A549 (cell line): ENCODE results near the gene SPTBN4. TPM values are rescaled to one million over a fixed set of nuclear protein-coding genes. Genes with fewer than 3 reads are reported as not detected.

Experiments
- ATOH8 ChIP-seq: fragments of 250-450 bp; sonication (Bioruptor Pico); IDR thresholded peaks from 2 replicates; pipeline ENCODE4 v1.5.0; 2020; ENCODE audit warnings: low read depth, mild to moderate bottlenecking, moderate library complexity
- BCL3 ChIP-seq: fragments of >200 bp; sonication (Bioruptor Twin); formaldehyde crosslinking; IDR thresholded peaks from 3 replicates; pipeline ENCODE4 v1.6.1; 2016
- BHLHE40 ChIP-seq: IDR thresholded peaks from 2 replicates; pipeline ENCODE4 v1.6.1; 2012; ENCODE audit warnings: low read depth, low read length, inconsistent platforms
- CBX2 ChIP-seq: fragments of 200-600 bp; sonication (generic); IDR thresholded peaks from 2 replicates; pipeline ENCODE4 v1.6.1; 2016; ENCODE audit warnings: low read depth, mild to moderate bottlenecking, borderline replicate concordance
- CBX8 ChIP-seq: fragments of 200-600 bp; sonication (generic); IDR thresholded peaks from 2 replicates; pipeline ENCODE4 v1.6.1; 2016
- CEBPB ChIP-seq, 2 experiments: fragments of >200 bp in 1 of 2; sonication (Bioruptor Twin) in 1 of 2; formaldehyde crosslinking in 1 of 2; IDR thresholded peaks; 2 replicates each; pipeline ENCODE4 v1.6.1; 2012 to 2016
- CHD2 ChIP-seq: fragments of 150-350 bp; IDR thresholded peaks from 2 replicates; pipeline ENCODE4 v1.6.1; 2014; ENCODE audit warnings: low read length; ENCODE audit not compliant: partially characterized antibody
- CHD4 ChIP-seq: fragments of 200-600 bp; sonication (generic); IDR thresholded peaks from 2 replicates; pipeline ENCODE4 v1.6.1; 2016; ENCODE audit warnings: antibody characterized with exemption, mild to moderate bottlenecking, borderline replicate concordance
- CTCF ChIP-seq: fragments of >200 bp; sonication (Bioruptor Twin); formaldehyde crosslinking; IDR thresholded peaks from 3 replicates; pipeline ENCODE4 v1.5.1; 2016
- ELK1 ChIP-seq: fragments of 150-350 bp; IDR thresholded peaks from 2 replicates; pipeline ENCODE4 v1.6.1; 2014; ENCODE audit warnings: low read depth, mild to moderate bottlenecking, low read length
- EP300 ChIP-seq, 2 experiments: fragments of >200 bp; sonication (Bioruptor Twin); formaldehyde crosslinking; IDR thresholded peaks; 2 replicates in 1 of 2; 3 replicates in 1 of 2; pipeline ENCODE4 v1.6.1; 2016 to 2017
- FOSB ChIP-seq: fragments of 250-450 bp; sonication (Bioruptor Pico); IDR thresholded peaks from 2 replicates; pipeline ENCODE4 v1.5.0; 2020; ENCODE audit warnings: mild to moderate bottlenecking, moderate library complexity
- FOXS1 ChIP-seq: fragments of 250-450 bp; sonication (Bioruptor Pico); IDR thresholded peaks from 2 replicates; pipeline ENCODE4 v1.5.0; 2020; ENCODE audit warnings: mild to moderate bottlenecking, moderate library complexity
- HDAC2 ChIP-seq: fragments of 200-600 bp; sonication (generic); IDR thresholded peaks from 2 replicates; pipeline ENCODE4 v1.6.1; 2016
- HES2 ChIP-seq: fragments of >200 bp; sonication (Bioruptor Twin); formaldehyde crosslinking; IDR thresholded peaks from 2 replicates; pipeline ENCODE4 v1.6.1; 2016
- HEYL ChIP-seq: fragments of 250-450 bp; sonication (Bioruptor Pico); IDR thresholded peaks from 2 replicates; pipeline ENCODE4 v1.8.0; 2021; ENCODE audit warnings: mild to moderate bottlenecking, moderate library complexity
- HMGXB4 ChIP-seq: fragments of 250-450 bp; sonication (Bioruptor Pico); IDR thresholded peaks from 2 replicates; pipeline ENCODE4 v1.5.0; 2021; ENCODE audit warnings: mild to moderate bottlenecking, moderate library complexity, borderline replicate concordance
- HOXA7 ChIP-seq: fragments of 250-450 bp; sonication (Bioruptor Pico); IDR thresholded peaks from 2 replicates; pipeline ENCODE4 v1.5.0; 2020; ENCODE audit warnings: mild to moderate bottlenecking, moderate library complexity
- HOXB5 ChIP-seq: fragments of 250-450 bp; sonication (Bioruptor Pico); IDR thresholded peaks from 2 replicates; pipeline ENCODE4 v1.5.0; 2020; ENCODE audit warnings: mild to moderate bottlenecking, moderate library complexity
- JUN ChIP-seq, 2 experiments: fragments of >200 bp; sonication (Bioruptor Twin); formaldehyde crosslinking; IDR thresholded peaks; 2 replicates in 1 of 2; 3 replicates in 1 of 2; pipeline ENCODE4 v1.6.1; 2016 to 2017
- JUNB ChIP-seq: fragments of >200 bp; sonication (Bioruptor Twin); formaldehyde crosslinking; IDR thresholded peaks from 2 replicates; pipeline ENCODE4 v1.6.1; 2016
- KDM5A ChIP-seq: fragments of 200-600 bp; sonication (generic); IDR thresholded peaks from 2 replicates; pipeline ENCODE4 v1.6.1; 2016; ENCODE audit warnings: antibody characterized with exemption, mild to moderate bottlenecking
- MAX ChIP-seq: IDR thresholded peaks from 2 replicates; pipeline ENCODE4 v1.6.1; 2012
- MYC ChIP-seq: IDR thresholded peaks from 2 replicates; pipeline ENCODE4 v1.6.1; 2012; ENCODE audit warnings: mild to moderate bottlenecking, inconsistent platforms, low read length, improper control_type of control experiment, borderline replicate concordance
- NFE2L2 ChIP-seq: fragments of 150-350 bp; conservative IDR thresholded peaks from 2 replicates; pipeline ENCODE4 v1.6.1; 2014; ENCODE audit warnings: low read length
- NR3C1 ChIP-seq: fragments of >200 bp; sonication (Bioruptor Twin); formaldehyde crosslinking; IDR thresholded peaks from 3 replicates; pipeline ENCODE4 v1.6.1; 2017
- PHF8 ChIP-seq: fragments of 200-600 bp; sonication (generic); IDR thresholded peaks from 2 replicates; pipeline ENCODE4 v1.6.1; 2016; ENCODE audit warnings: low read depth, mild to moderate bottlenecking, antibody characterized with exemption, moderate library complexity, borderline replicate concordance
- RARB ChIP-seq: fragments of 250-450 bp; sonication (Bioruptor Pico); IDR thresholded peaks from 2 replicates; pipeline ENCODE4 v1.8.0; 2021; ENCODE audit warnings: mild to moderate bottlenecking, moderate library complexity
- REST ChIP-seq: fragments of 200-600 bp; sonication (generic); IDR thresholded peaks from 2 replicates; pipeline ENCODE4 v1.6.1; 2016; ENCODE audit warnings: antibody characterized with exemption, mild to moderate bottlenecking, moderate library complexity
- RFX5 ChIP-seq: fragments of 450-650 bp; IDR thresholded peaks from 2 replicates; pipeline ENCODE4 v1.7.1; 2014; ENCODE audit warnings: antibody characterized with exemption, mild to moderate bottlenecking, moderate library complexity
- RNF2 ChIP-seq: fragments of 200-600 bp; sonication (generic); IDR thresholded peaks from 2 replicates; pipeline ENCODE4 v1.6.1; 2016; ENCODE audit warnings: low read depth, mild to moderate bottlenecking, antibody characterized with exemption, moderate library complexity, borderline replicate concordance
- SMC3 ChIP-seq: fragments of >200 bp; sonication (Bioruptor Twin); formaldehyde crosslinking; IDR thresholded peaks from 3 replicates; pipeline ENCODE4 v1.6.1; 2018; ENCODE audit warnings: inconsistent platforms
- ZC3H11A ChIP-seq: fragments of 450-650 bp; IDR thresholded peaks from 2 replicates; pipeline ENCODE4 v1.6.1; 2014; ENCODE audit warnings: antibody characterized with exemption, mild to moderate bottlenecking
- polyA plus RNA-seq, 4 experiments: library from polyadenylated mRNA; depleted of rRNA in 3 of 4; stranded (reverse); fragments of >200 nt; fragmentation: RNase III in 1 of 4; extraction: RNeasy Plus Mini Kit Qiagen cat#74134 plus additional on column Dnase treatment in 1 of 4; gene quantifications; 2 replicates in 3 of 4; 3 replicates in 1 of 4; pipeline ENCODE4 v1.2.3, GENCODE V29; 2011 to 2017

The SPTBN4 gene
- polyA plus RNA-seq, 2 of the 4 experiments (the other 2 are of a cell fraction) = 1.4 to 2.2 TPM

GRCh38 chr19:40465025-40465556, 1.7 kb upstream of the SPTBN4 start (continued):
- TF ChIP-seq KDM5A (no peak), FOSB (CRISPR knock-in tag) (peak; percentile 87), SMC3 (no peak), CHD2 (no peak), BCL3 (no peak), FOXS1 (CRISPR knock-in tag) (0 out of 2 replicates have a peak, but pooled peaks have one; percentile 10), RNF2 (no peak), HOXA7 (CRISPR knock-in tag) (peak; percentile 45; the same call in 1 of the 2 replicates), HMGXB4 (CRISPR knock-in tag) (no peak), CHD4 (peak; percentile 98), CTCF (no peak), HDAC2 (peak; percentile 94; the same call in 1 of the 2 replicates), BHLHE40 (no peak), EP300 (IDR thresholded peaks at IDR 0.05) (no peak), HES2 (0 out of 2 replicates have a peak, but pooled peaks have one; percentile 12), CEBPB (IDR thresholded peaks at IDR 0.05) (peak; percentile 77 to 92; a peak in 3 of 4 replicates), NR3C1 (no peak), MAX (no peak), NFE2L2 (no peak), HEYL (CRISPR knock-in tag) (no peak), REST (no peak), JUNB (no peak), CBX8 (no peak), CBX2 (no peak), JUN (IDR thresholded peaks at IDR 0.05) (no peak), RFX5 (no peak), ATOH8 (CRISPR knock-in tag) (no peak), ELK1 (no peak), HOXB5 (CRISPR knock-in tag) (no peak), ZC3H11A (no peak), MYC (no peak), RARB (CRISPR knock-in tag) (no peak), PHF8 (peak; percentile 75)
